PC-3 (cell line): ENCODE data around the gene CSAD. TPM values are rescaled to one million over a fixed set of nuclear protein-coding genes. Genes with fewer than 3 reads are reported as not detected.

Source experiments
- ATAC-seq: fragments of 200-7000 bp; cut with Tn5 transposase; 2 replicates; pipeline ENCODE4 v1.9.1; 2020; ENCODE audit warnings: mild to moderate bottlenecking, moderate library complexity
- BruUV-seq: library from RNA; stranded (reverse); fragments of 400-500 nt; replicated peaks from 2 replicates; lab custom pipeline; 2021; lab: Mats Ljungman, UMichigan
- CTCF ChIA-PET: fragments of 300-600 bp; sonication (Branson Sonifier 250); formaldehyde crosslinking; loops from one replicate; lab custom pipeline; 2022; ENCODE audit warnings: antibody characterized with exemption; lab: Charles Lee
- POLR2A ChIA-PET: fragments of 300-600 bp; sonication (Branson Sonifier 250); formaldehyde crosslinking; loops from one replicate; lab custom pipeline; 2022; ENCODE audit warnings: antibody characterized with exemption; ENCODE audit not compliant: unreplicated experiment; lab: Charles Lee
- DNase-seq: peaks from one replicate; pipeline ENCODE4 v3.0.0-alpha.2; 2015
- H2AFZ ChIP-seq: fragments of 300-600 bp; sonication (generic); 2 replicates; pipeline ENCODE4 v1.6.0; 2016; ENCODE audit warnings: antibody characterized with exemption, low read length
- H3F3A ChIP-seq: fragments of 300-600 bp; sonication (generic); one replicate; pipeline ENCODE4 v1.6.0; 2017; ENCODE audit warnings: antibody characterized with exemption, low read length, control low read depth, mild to moderate bottlenecking; ENCODE audit not compliant: unreplicated experiment
- H3K27ac ChIP-seq: fragments of 300-600 bp; sonication (generic); 2 replicates; pipeline ENCODE4 v1.5.1; 2016; ENCODE audit warnings: mild to moderate bottlenecking, low read length
- H3K27me3 ChIP-seq: fragments of 300-600 bp; sonication (generic); 2 replicates; pipeline ENCODE4 v1.6.1; 2016; ENCODE audit warnings: low read length, mixed read lengths
- H3K36me3 ChIP-seq: fragments of 300-600 bp; sonication (generic); 2 replicates; pipeline ENCODE4 v1.6.1; 2016; ENCODE audit warnings: low read depth, mixed run types, low read length, mixed read lengths
- H3K4me1 ChIP-seq: fragments of 300-600 bp; sonication (generic); 2 replicates; pipeline ENCODE4 v1.5.1; 2016; ENCODE audit warnings: low read length; ENCODE audit not compliant: insufficient read depth
- H3K4me2 ChIP-seq: fragments of 300-600 bp; sonication (generic); 2 replicates; pipeline ENCODE4 v1.6.0; 2016; ENCODE audit warnings: low read length
- H3K4me3 ChIP-seq: fragments of 300-600 bp; sonication (generic); 2 replicates; pipeline ENCODE4 v1.5.1; 2016; ENCODE audit warnings: mild to moderate bottlenecking, low read length, mixed read lengths
- H3K79me2 ChIP-seq: fragments of 300-600 bp; sonication (generic); 2 replicates; pipeline ENCODE4 v1.6.1; 2017; ENCODE audit warnings: low read length, mixed read lengths
- H3K9ac ChIP-seq: fragments of 300-600 bp; sonication (generic); 2 replicates; pipeline ENCODE4 v1.6.0; 2016; ENCODE audit warnings: mild to moderate bottlenecking, low read length
- H3K9me2 ChIP-seq: fragments of 300-600 bp; sonication (generic); replicated peaks from 2 replicates; pipeline ENCODE4 v1.6.1; 2016; ENCODE audit warnings: mixed run types, low read length, mixed read lengths
- H3K9me3 ChIP-seq: fragments of 300-600 bp; sonication (generic); 2 replicates; pipeline ENCODE4 v1.6.1; 2016; ENCODE audit warnings: low read length, mixed read lengths
- H4K20me1 ChIP-seq: fragments of 300-600 bp; sonication (generic); 2 replicates; pipeline ENCODE4 v1.6.1; 2016; ENCODE audit warnings: low read length, mixed read lengths
- CTCF ChIP-seq: fragments of 300-600 bp; sonication (generic); conservative IDR thresholded peaks from 2 replicates; pipeline ENCODE4 v1.5.1; 2017; ENCODE audit warnings: antibody characterized with exemption, low read depth, mild to moderate bottlenecking, low read length
- EZH2 ChIP-seq: fragments of 300-600 bp; sonication (generic); IDR thresholded peaks from one replicate; pipeline ENCODE4 v1.6.1; 2017; ENCODE audit warnings: antibody characterized with exemption, mild to moderate bottlenecking, low read length; ENCODE audit not compliant: unreplicated experiment
- EZH2phosphoT487 ChIP-seq: fragments of 300-600 bp; sonication (generic); IDR thresholded peaks from 2 replicates; pipeline ENCODE4 v1.6.1; 2018; ENCODE audit warnings: mild to moderate bottlenecking, antibody characterized with exemption, low read length, borderline replicate concordance
- intact Hi-C: fragments of 100-400 bp; cut with micrococcal nuclease; formaldehyde crosslinking; loops from 2 replicates; pipeline ENCODE4 v1.9.0; 2023
- total RNA-seq: library from RNA; depleted of rRNA; stranded (reverse); fragments of >200 nt; gene quantifications from 2 replicates; pipeline ENCODE4 v1.2.3, GENCODE V29; 2014

The CSAD gene
- total RNA-seq, 1 experiment from 2014 or later, result 21.5 TPM

DNA sequence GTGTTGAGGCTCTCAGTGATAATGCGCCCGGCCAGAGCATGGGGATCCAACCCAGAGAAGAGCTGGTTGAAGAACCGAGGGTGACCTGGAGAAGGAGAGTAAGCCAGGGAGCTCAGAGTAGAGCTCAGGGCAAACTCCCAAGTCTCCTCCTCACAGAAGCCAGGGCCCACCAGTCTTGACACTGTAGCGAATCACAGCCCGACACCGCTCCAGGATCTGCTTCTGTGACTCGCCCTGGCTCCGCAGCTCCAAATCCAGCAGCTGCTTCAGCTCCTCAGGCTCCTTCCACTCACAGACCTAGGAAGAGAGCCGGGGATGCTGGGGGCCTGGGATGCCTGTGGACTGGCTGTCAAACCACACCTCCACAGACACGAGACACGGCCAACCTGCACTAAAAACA is 8.4 kb downstream of the CSAD start:
- ChIA-PET POLR2A (interaction anchor here (0.6 kb wide), 1 partner anchor 90 kb away, joined by 3 read pairs; no protein-coding TSS in a partner anchor), CTCF (no interaction called here)
- Histone ChIP-seq H3K79me2 (no peaks in the 10 kb centered on the region), H3K9me3 (no peaks in the 10 kb centered on the region), H3F3A (peaks cover 7% of the 10 kb centered on the region), H3K4me2 (no peak overlapping the region), H4K20me1 (no peaks in the 10 kb centered on the region), H2AFZ (no peak overlapping the region), H3K9ac (no peak overlapping the region), H3K27me3 (no peaks in the 10 kb centered on the region), H3K27ac (no peak overlapping the region), H3K4me3 (no peak overlapping the region), H3K36me3 (no peaks in the 10 kb centered on the region), H3K4me1 (peaks cover 41% of the 10 kb centered on the region), H3K9me2 (no peaks in the 10 kb centered on the region)
- TF ChIP-seq EZH2 (no peak), CTCF (no peak), EZH2phosphoT487 (no peak)
- peak; percentile 30 for DNase-seq
- ATAC-seq, result no peak
- BruUV-seq, result no TSS peak
- intact Hi-C loops, result loop anchor here (10.0 kb wide), 1 partner anchor 108 kb away; no protein-coding TSS in a partner anchor

DNA sequence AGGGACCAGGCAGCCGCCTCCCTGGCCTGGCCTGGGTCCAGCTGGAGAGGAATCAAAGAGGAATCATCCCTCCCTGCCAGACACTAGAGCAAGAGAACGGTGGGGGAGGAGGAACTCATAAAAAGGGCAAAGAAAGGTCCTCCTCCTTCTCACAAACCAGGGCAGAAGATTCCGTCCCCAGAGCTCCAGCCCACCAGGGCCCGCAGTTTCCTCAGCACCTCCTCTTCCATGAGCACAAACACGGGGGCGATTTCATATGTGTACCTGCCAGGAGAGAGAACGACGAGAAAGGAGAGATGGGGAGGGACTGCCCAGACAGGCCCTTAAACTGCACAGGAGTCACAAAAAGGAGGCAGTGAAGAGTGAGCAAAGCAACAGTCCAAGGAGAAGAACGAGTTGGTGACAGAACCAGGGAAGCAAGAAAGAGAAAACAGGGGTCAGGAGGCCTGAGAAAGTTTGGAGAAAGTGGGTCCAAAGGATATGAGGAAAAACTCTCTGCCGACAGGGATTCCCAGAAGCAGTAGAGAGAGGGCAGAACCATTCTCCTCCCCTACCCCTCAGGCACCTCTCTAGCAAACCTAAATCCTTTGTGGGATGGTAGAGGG is 8.9 kb downstream of the CSAD start:
- Histone ChIP-seq H3K9ac (no peak overlapping the region), H3K27me3 (no peaks in the 10 kb centered on the region), H2AFZ (no peak overlapping the region), H3K36me3 (no peaks in the 10 kb centered on the region), H3K79me2 (no peaks in the 10 kb centered on the region), H3K9me3 (no peaks in the 10 kb centered on the region), H4K20me1 (no peaks in the 10 kb centered on the region), H3K4me1 (peaks cover 47% of the 10 kb centered on the region), H3K4me2 (no peak overlapping the region), H3K27ac (no peak overlapping the region), H3K4me3 (no peak overlapping the region), H3K9me2 (no peaks in the 10 kb centered on the region), H3F3A (peaks cover 7% of the 10 kb centered on the region)
- DNase-seq, result peak; percentile 18
- ChIA-PET POLR2A (no interaction called here), CTCF (no interaction called here)
- TF ChIP-seq CTCF (no peak), EZH2 (no peak)
- no peak for ATAC-seq
- intact Hi-C loops, result loop anchor here (10.0 kb wide), 1 partner anchor 107 kb away; no protein-coding TSS in a partner anchor
- no TSS peak for BruUV-seq
